ENCODE measurements around the gene KCNAB2.

The KCNAB2 gene

DNA sequence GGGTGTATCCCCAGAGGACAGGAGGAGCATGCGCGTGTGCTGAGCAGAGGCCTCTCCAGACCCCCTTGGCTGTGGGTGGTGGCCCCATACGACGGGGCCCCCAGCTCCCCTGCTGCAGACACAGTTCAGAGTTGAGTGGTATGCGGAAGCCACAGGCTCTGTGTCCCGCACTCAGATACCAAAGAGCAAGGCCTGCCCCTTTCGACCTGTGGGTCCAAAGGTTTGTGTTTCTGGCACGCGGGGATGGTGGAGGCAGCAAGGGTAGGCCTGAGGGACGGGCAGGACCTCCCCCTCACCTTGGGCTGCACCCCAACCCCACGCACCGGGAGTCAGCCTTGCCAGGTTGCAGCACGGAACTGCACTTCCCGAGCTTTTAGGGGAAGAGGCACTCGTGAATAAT, at the start of gene KCNAB2:
TSS of gene KCNAB2 (plus strand) at position 328 of the 400 bp plus-strand sequence. CDS start 5,649 bp downstream, outside the sequence.
- no peak for FAIRE-seq
- no peak for DNase-seq (ENCODE audit: insufficient read length, low spot score)

GRCh38 chr1:5996641-5997270, 48.9 kb upstream of the KCNAB2 start:
- no peak for FAIRE-seq
- no peak for DNase-seq (ENCODE audit: insufficient read length, low spot score)

DNA sequence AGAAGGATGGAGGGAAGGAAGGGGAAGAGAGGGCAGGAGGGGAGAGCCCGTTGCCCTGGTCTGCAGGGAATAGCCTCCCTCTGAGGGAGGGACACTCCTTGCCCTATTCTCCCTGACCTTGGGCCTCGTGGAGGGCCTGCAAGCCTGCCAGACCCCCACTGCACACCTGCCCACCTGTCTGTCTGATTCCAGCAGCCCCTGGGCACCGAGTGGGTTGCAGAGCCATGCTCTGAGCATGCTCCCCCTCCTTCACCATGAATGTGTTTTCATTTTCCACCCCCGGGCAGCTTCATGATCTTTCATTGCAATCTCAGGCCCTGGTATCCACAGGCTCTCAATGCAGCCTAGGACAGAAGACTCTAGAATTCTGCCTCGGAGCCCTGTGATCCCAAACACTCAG, 48.4 kb upstream of the KCNAB2 start:
- no peak for FAIRE-seq

GRCh38 chr1:5998051-5998905, 47.4 kb upstream of the KCNAB2 start:
- DNase-seq (ENCODE audit: insufficient read length, low spot score) (no peak), FAIRE-seq (no peak)

More for the DNA sequence above, 48.4 kb upstream of the KCNAB2 start:
- no peak for DNase-seq (ENCODE audit: insufficient read length, low spot score)

DNA sequence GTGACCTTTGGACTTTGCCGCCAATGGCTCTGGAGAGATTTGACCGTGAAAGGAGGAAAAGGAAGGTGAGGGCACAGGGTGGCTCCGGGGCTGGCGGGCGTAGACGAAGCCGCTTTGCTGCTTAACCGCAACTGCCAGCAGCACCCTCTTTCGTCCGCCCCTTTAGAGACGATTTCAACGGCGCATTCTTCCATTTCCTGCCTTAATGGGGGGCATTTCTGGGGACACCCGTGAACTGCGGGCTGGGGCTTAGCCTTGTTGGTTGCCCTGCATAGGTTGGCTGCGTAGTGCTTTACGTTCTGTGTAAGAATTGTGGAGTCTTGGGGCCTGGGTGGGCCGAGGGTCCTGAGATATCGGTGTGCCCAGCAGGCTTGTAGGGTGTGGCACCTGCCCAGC, 46.8 kb upstream of the KCNAB2 start:
- no peak for DNase-seq (ENCODE audit: insufficient read length, low spot score)
- no peak for FAIRE-seq

- FAIRE-seq (no peak), DNase-seq (ENCODE audit: insufficient read length, low spot score) (no peak)
Measured at GRCh38 chr1:5999711-6000443, 45.8 kb upstream of the KCNAB2 start.

- no peak for FAIRE-seq
- DNase-seq (ENCODE audit: insufficient read length, low spot score), result no peak
Measured at GRCh38 chr1:6000444-6001288, 45.0 kb upstream of the KCNAB2 start.

GRCh38 chr1:6001992-6002576, 43.6 kb upstream of the KCNAB2 start:
- FAIRE-seq (no peak), DNase-seq (ENCODE audit: insufficient read length, low spot score) (no peak)

DNA sequence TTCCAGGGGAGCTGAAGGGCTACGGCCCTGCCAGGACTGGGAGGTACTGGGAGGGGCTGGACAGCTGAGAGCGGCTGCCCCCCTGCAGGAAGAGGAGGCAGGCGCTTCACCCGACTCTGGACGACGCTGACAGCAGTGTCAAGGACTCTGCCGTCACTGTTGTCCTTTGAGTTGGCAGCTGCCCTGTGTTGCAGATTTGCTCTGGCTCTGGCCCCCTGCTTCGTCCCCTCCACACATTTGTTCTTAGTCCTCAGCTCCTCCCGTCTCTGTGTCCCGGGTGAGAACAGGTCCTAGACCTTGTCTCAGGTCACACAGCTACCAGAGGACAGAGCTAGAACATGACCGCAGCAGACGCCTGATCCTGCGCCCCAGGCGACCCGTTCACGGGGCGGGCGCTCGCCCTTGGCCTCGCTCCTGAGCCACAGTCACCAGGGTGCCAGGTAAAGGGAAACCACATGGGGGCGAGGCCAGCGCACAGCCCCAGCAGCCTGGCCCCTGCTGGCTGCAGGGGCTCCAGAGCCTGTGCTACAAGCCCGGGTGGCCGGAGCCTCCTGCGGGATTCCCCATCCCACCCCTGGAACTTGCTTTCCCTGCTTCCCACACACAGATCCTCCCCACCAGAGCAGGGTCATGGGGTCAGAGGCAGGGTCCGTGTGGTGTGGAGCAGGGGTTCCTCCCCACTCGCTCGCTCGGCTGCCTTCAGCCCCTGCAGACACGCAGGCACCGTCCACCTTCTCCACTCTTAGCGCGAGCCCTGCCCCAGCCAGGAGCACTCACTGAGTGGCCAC, 42.8 kb upstream of the KCNAB2 start:
- FAIRE-seq (no peak), DNase-seq (ENCODE audit: insufficient read length, low spot score) (no peak)

DNA sequence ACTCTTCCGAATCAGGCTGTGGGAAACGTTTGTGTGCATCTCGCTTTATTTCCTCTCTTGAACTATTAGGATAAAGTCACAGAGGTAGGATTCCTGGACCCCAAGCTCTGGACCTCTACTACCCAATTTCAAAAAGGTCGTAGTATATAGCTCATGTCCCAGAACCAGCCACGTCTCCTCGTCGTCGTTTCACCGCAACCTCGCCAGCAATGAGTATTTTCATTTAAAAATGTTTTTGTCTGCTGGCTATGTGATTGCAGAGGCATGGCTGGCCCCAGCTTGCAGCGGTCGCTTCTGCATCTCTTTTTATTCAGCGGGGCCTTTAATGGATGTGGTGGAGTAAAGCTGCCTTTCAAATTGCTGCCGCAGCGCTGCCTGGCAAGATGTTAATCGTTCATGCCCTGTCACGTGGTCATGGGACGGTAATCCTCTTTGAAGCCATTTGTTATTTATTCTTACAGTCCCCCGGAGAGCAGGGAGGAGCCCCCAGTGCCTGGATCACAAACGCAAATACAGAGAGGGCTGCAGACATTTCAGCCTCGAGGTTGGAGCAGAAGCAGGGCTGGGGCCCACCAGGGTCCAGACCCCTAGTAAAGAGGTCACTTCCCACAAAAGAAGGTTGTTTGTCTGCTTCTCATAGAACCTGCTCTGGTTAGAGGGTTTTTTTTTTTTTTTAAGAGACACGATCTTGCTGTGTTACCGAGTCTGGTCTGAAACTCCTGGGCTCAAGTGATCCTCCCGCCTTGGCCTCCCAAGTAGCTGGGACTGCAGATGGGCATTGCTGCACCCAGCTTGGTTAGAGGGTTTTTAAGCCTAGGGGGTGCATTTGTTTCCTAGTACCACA, 41.9 kb upstream of the KCNAB2 start:
- DNase-seq (ENCODE audit: insufficient read length, low spot score) (no peak), FAIRE-seq (no peak)

GRCh38 chr1:6004412-6005123, 41.1 kb upstream of the KCNAB2 start:
- DNase-seq (ENCODE audit: insufficient read length, low spot score) (no peak), FAIRE-seq (no peak)

DNA sequence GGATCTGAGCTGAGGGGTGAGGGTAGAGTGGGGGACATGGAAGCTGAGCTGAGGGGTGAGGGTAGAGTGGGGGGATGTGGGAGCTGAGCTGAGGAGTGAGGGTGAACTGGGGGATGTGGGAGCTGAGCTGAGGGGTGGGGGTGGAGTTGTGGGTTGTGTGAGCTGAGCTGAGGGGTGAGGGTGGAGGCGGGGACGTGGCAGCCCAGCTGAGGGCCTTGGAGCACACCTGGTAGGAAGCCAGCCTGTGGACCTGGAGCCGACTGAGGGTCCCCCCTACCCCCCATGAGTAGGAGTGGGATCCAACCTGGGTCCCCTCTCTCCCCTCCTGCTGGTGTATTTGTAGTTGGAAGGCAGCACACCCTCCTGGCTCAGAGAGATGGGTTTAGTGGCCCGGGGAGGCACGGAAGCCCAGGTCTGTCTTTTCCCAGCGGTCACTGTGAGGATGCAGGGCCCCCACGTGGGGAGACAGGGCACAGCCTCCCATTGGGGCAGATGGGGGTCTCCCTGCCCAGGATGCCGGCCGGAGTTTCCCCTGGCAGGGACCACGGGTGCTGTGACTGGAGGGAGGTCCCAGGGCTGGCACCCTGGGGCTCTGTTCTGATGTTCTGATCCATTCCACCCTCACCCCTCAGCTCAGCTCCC, 40.3 kb upstream of the KCNAB2 start:
- no peak for FAIRE-seq

GRCh38 chr1:6006882-6007281, 38.8 kb upstream of the KCNAB2 start:
- no peak for DNase-seq (ENCODE audit: insufficient read length, low spot score)
- FAIRE-seq, result no peak

More for the DNA sequence above, 40.3 kb upstream of the KCNAB2 start:
- DNase-seq (ENCODE audit: insufficient read length, low spot score), result no peak

- DNase-seq (ENCODE audit: insufficient read length, low spot score), result no peak
- FAIRE-seq, result no peak
Measured at GRCh38 chr1:6007318-6008083, 38.2 kb upstream of the KCNAB2 start.

GRCh38 chr1:6008084-6008415, 37.6 kb upstream of the KCNAB2 start:
- FAIRE-seq, result no peak
- DNase-seq (ENCODE audit: insufficient read length, low spot score), result no peak

DNA sequence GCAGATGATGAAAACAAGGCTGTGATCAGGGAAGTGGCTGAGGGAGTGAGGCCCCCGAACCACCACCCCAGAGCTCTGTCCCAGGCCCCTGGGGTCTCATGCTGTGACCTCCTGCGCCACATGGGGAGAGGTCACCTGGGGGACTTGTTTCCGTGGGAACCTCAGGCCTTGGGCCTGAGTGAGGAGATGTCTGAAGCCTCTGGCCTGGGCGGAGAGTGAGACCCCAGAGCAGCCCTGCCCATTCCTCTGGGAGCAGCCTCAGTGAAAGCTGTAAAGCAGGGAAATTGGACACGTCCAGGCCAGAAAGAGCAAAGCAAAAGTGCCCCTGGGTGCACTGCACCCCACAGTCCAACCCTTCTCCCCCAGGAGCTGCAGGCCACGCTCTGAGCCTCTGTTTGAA, 37.0 kb upstream of the KCNAB2 start:
- no peak for DNase-seq (ENCODE audit: insufficient read length, low spot score)
- no peak for FAIRE-seq

Measured in HTR-8/SVneo (cell line).